Stimulated activated effector memory CD8-positive, alpha-beta T cell treated with anti-CD3 and anti-CD28 coated beads, Interleukin-12 subunit alpha, Interleukin-12 subunit beta, amount 100 ng/mL, for 72 hours (primary cell): ENCODE results near the gene VSX1.

ENCODE experiments used
- ATAC-seq: fragments of 150-1000 bp; cut with Tn5 transposase; 2 replicates; pipeline ENCODE4 v1.10.0; 2021
- DNase-seq, 2 donors: peaks; one replicate each; pipeline ENCODE4 v3.0.0; 2021 to 2022; ENCODE audit warnings: low spot score in 2 of 2
- H3K27ac Mint-ChIP-seq: one replicate; pipeline ENCODE4 v1.8.0; 2022; ENCODE audit warnings: mild to moderate bottlenecking, mixed read lengths
- H3K36me3 Mint-ChIP-seq: one replicate; pipeline ENCODE4 v1.8.0; 2022; ENCODE audit warnings: mild to moderate bottlenecking, mixed read lengths
- H3K4me1 Mint-ChIP-seq: one replicate; pipeline ENCODE4 v1.8.0; 2022; ENCODE audit warnings: mixed read lengths
- H3K4me3 Mint-ChIP-seq: one replicate; pipeline ENCODE4 v1.8.0; 2022; ENCODE audit warnings: mild to moderate bottlenecking, mixed read lengths
- H3K9me3 Mint-ChIP-seq: one replicate; pipeline ENCODE4 v1.8.0; 2022; ENCODE audit warnings: mixed read lengths

The VSX1 gene

DNA sequence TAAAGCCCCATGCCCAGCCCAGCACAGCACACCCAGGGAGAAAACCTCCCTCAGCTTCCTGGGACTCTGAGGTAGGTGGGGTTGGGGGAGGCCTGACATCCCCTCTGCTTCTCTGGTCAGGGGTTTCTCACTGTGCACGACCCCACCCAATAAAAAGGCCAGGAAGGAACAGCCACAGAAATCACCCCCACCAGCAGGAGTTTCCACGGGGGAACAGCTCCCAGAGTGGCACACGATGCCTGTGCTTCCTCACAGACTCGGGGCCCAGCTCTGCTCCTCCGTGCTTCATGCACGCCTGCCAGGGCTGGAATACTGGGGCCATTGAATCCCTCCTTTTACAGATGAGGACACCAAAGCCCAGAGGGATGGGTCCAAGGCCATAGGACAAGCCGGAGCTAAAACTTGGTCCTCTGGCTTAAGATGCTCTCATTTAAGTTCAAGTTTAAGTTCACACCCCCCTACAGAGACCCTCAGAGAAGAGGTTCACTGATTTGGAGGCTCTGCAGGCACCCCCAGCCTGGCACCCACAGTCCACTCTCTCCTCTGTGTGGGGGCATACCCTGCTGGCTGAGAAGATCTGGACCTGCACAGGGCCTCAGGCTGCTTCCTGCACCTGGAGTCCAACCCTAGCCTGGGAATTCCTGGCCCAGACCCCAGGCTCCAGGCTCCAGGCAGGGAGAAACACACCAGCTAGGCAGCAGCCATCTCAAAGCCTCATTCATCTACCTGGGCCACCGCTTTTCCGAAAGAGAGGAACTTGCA is 38.3 kb downstream of the VSX1 start:
- DNase-seq: no peak
- no peak for ATAC-seq
- H3K36me3 Mint-ChIP-seq: no peaks in the 10 kb centered on the region
- H3K9me3 Mint-ChIP-seq: no peaks in the 10 kb centered on the region
- H3K27ac Mint-ChIP-seq: peak overlapping the region; percentile 98
- peak overlapping the region; percentile 51 for H3K4me3 Mint-ChIP-seq
- H3K4me1 Mint-ChIP-seq: peaks cover 37% of the 10 kb centered on the region

DNA sequence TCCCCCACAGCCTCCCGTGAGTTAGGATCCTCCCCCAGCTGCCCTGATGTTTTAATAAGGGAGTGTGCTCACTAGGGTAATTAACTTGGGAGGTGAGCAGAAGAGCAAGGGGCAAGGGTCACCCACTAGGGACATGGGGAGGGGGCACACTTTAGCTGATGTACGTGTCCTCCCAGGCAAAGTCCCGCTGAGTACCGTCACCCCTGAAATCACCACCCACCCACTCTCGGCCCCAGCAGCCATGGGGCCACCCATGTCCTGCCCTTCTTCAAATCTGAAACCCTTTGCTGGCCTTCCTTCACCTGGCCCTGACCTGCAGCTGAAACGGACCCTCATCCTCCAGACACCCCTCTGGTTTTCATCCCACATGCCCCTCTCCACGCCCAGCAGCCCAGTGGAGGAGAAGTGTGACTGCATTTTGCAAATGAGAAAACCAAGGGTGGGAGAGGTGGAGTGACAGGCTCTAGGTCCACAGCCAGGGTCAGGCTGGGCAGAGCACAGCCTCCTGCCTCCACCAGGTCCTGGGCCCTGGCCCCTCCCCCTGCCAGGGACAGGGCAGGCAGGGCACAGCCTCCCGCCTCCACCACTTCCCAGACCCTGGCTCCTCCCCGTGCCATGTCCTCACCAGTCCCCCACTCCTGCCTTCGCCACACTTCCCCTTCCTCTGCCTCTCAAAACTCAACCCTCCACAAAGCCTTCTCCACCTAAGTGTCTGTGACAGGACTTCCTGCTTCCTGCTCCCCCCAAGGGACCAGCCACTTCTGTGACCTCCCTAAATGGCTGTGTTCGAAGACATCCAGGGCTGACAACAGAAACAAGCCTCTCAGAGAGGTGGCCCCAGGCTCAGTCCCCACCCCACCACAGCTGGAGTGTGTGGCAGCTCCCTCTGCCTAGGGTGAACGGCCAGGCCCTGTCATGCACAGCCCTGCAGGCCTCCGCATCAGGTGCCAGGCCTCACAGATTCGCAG is 39.1 kb downstream of the VSX1 start:
- Mint-ChIP-seq H3K27ac (peak overlapping the region; percentile 98), H3K9me3 (no peaks in the 10 kb centered on the region), H3K4me1 (peaks cover 45% of the 10 kb centered on the region), H3K4me3 (peak overlapping the region; percentile 51), H3K36me3 (no peaks in the 10 kb centered on the region)
- peak; percentile 16 to 65 for DNase-seq
- ATAC-seq: peak; percentile 73

GRCh38 chr20:25041813-25042530 is 40.0 kb downstream of the VSX1 start:
- Mint-ChIP-seq H3K4me1 (peaks cover 54% of the 10 kb centered on the region), H3K4me3 (no peak overlapping the region), H3K36me3 (peaks cover 2% of the 10 kb centered on the region), H3K27ac (peak overlapping the region; percentile 98), H3K9me3 (no peaks in the 10 kb centered on the region)
- DNase-seq (no peak), ATAC-seq (no peak)

- Mint-ChIP-seq H3K27ac (peak overlapping the region; percentile 86), H3K36me3 (peaks cover 7% of the 10 kb centered on the region), H3K9me3 (no peaks in the 10 kb centered on the region), H3K4me1 (peaks cover 66% of the 10 kb centered on the region), H3K4me3 (no peak overlapping the region)
- DNase-seq (no peak), ATAC-seq (no peak)
Observed at GRCh38 chr20:25040438-25040831, 41.5 kb downstream of the VSX1 start.

DNA sequence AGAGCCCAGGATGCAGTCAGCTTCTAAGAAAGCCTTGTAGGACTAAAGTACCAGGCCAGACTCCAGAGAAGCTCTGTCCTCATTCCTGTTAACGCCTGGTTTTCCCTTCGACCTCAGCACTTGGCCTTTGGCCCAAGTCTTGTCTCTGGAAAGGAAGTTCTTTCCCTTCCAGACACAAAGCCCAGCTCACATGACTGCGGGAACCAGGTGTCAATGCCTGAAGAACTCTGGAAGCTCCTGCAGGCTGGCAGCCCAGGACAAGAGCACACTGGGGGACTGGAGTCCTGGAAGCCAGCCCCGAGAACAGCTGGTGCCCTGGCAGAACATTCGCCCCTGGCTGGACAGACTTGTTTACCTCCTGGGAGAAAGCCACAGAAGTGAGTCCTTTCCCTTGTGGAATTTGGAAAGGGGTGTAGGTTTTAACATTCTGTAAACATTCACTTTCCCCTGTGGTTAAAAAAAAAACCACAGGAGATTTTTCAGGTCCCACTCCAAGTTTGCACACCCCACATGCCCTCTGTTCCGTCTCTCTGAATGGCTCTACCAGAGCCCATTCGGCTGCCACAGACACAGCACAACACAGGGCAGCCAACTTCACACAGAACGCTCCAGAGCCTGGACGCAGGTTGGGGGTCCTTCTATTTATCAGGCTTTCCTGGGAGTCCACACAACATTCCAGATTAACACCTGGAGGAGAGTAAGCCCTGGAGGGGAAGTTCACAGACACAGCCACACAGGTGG is 42.1 kb downstream of the VSX1 start:
- ATAC-seq (no peak), DNase-seq (no peak)
- Mint-ChIP-seq H3K4me1 (peaks cover 65% of the 10 kb centered on the region), H3K4me3 (no peak overlapping the region), H3K27ac (peak overlapping the region; percentile 86), H3K9me3 (no peaks in the 10 kb centered on the region), H3K36me3 (peaks cover 7% of the 10 kb centered on the region)

GRCh38 chr20:25038591-25039015 is 43.3 kb downstream of the VSX1 start:
- H3K4me1 Mint-ChIP-seq: peaks cover 70% of the 10 kb centered on the region
- peaks cover 7% of the 10 kb centered on the region for H3K36me3 Mint-ChIP-seq
- ATAC-seq: no peak
- H3K9me3 Mint-ChIP-seq: no peaks in the 10 kb centered on the region
- peak overlapping the region; percentile 86 for H3K27ac Mint-ChIP-seq
- DNase-seq: no peak
- no peak overlapping the region for H3K4me3 Mint-ChIP-seq

DNA sequence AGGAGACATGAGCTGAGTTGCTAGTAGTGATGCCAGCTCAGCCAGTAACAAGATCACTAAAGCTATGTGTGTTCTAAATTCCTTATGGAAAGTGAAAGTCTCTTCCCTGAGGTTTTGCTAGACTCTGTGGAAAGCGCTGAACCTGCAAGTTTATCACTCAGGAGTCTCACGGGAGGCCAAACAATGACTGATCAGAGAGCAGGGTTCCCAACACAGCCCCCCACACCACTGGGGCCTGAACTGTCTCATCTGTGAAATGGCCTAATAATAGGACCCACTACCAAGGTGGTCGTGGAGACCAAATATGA is 43.9 kb downstream of the VSX1 start:
- ATAC-seq (no peak), DNase-seq (no peak)
- H3K4me1 Mint-ChIP-seq: peaks cover 64% of the 10 kb centered on the region
- no peaks in the 10 kb centered on the region for H3K9me3 Mint-ChIP-seq
- H3K4me3 Mint-ChIP-seq: no peak overlapping the region
- peaks cover 7% of the 10 kb centered on the region for H3K36me3 Mint-ChIP-seq
- peak overlapping the region; percentile 86 for H3K27ac Mint-ChIP-seq

GRCh38 chr20:25037288-25038102 is 44.4 kb downstream of the VSX1 start:
- Mint-ChIP-seq H3K27ac (peak overlapping the region; percentile 86), H3K4me3 (no peak overlapping the region), H3K36me3 (peaks cover 7% of the 10 kb centered on the region), H3K9me3 (no peaks in the 10 kb centered on the region), H3K4me1 (peaks cover 59% of the 10 kb centered on the region)
- DNase-seq (no peak), ATAC-seq (peak; percentile 48)

DNA sequence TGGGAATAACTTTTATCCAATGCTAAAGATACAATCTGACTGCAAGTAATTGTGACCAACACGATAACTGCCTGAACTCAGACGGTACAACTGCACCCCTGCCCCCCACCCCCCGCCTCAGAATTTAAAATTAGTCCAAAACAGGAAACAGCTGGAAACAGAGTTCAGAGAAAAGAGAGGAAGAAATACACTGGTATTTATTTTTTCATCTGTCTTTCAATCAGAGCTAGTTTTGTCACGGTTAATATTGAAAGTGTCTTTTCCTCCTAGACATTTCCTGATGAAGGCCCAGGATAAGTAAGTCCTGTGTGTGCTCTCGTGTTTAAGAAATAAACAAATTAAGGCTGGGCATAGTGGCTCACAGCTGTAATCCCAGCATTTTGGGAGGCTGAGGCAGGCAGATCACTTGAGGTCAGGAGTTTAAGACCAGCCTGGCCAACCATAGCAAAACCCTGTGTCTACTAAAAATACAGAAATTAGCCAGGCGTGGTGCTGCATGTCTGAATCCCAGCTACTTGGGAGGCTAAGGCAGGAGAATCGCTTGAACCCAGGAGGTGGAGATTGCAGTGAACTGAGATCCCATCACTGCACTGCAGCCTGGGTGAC is 45.5 kb downstream of the VSX1 start:
- DNase-seq (no peak), ATAC-seq (no peak)
- Mint-ChIP-seq H3K9me3 (no peaks in the 10 kb centered on the region), H3K4me3 (peak overlapping the region; percentile 29), H3K27ac (peak overlapping the region; percentile 86), H3K4me1 (peaks cover 55% of the 10 kb centered on the region), H3K36me3 (peaks cover 7% of the 10 kb centered on the region)

DNA sequence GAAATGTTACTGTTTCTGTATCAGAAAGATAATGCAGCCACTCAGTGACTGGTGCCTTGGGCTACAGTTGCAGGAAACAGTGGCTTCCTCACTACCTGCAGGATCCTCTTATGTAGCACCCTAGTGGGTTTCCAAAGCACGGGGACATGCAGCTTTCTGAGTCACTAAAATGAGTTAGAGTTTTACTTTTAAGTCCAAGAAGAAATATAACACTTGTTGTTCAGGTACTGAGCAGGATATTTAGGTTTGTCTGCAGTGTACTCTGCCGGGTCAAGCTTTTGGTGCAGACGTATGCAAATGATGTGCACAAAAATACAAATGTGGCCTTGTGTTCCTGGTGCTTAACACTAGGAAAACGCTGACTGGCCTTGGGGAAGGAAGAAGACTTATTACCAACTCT is 46.0 kb downstream of the VSX1 start:
- DNase-seq: no peak
- Mint-ChIP-seq H3K27ac (peak overlapping the region; percentile 86), H3K4me3 (peak overlapping the region; percentile 29), H3K36me3 (peaks cover 7% of the 10 kb centered on the region), H3K4me1 (peaks cover 56% of the 10 kb centered on the region), H3K9me3 (no peaks in the 10 kb centered on the region)
- ATAC-seq: peak; percentile 67

- Mint-ChIP-seq H3K9me3 (no peaks in the 10 kb centered on the region), H3K27ac (no peak overlapping the region), H3K4me1 (peaks cover 60% of the 10 kb centered on the region), H3K4me3 (no peak overlapping the region), H3K36me3 (peaks cover 14% of the 10 kb centered on the region)
- DNase-seq: no peak
- ATAC-seq: no peak
Observed at GRCh38 chr20:25033924-25034300, 48.0 kb downstream of the VSX1 start.

DNA sequence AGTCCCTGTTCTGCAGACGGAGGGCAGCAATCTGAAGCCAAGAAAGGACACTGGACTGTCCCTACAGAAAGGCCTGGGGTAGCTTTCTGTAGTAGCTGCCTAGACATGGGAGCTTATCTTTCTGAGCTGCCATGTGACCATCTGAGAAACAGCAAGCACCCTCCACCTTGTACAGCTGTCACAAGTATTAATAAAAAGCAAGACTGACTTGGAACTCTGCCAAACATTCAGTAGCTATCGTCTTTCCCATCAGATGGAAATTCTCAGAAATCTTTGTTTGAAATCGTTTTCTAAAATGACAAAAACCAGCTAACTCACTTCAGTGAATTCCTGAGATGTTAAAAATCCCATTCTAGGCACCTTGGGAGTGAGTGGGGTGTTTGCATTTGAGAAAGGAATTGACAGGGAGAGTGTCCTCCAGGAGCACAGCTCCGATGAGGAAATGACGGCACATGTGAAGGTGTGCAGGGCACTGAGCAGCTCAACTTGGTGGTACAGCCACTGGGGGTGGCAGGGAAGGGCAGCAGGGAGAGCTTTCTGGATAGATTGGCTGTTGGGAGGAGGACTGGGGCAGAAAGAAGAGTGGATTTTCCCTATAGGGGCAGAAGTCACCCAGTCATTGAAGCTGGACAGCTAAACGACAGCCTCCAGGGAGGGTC is 48.5 kb downstream of the VSX1 start:
- H3K27ac Mint-ChIP-seq: no peak overlapping the region
- ATAC-seq (no peak), DNase-seq (no peak)
- peaks cover 55% of the 10 kb centered on the region for H3K4me1 Mint-ChIP-seq
- H3K9me3 Mint-ChIP-seq: no peaks in the 10 kb centered on the region
- no peak overlapping the region for H3K4me3 Mint-ChIP-seq
- H3K36me3 Mint-ChIP-seq: peaks cover 19% of the 10 kb centered on the region

DNA sequence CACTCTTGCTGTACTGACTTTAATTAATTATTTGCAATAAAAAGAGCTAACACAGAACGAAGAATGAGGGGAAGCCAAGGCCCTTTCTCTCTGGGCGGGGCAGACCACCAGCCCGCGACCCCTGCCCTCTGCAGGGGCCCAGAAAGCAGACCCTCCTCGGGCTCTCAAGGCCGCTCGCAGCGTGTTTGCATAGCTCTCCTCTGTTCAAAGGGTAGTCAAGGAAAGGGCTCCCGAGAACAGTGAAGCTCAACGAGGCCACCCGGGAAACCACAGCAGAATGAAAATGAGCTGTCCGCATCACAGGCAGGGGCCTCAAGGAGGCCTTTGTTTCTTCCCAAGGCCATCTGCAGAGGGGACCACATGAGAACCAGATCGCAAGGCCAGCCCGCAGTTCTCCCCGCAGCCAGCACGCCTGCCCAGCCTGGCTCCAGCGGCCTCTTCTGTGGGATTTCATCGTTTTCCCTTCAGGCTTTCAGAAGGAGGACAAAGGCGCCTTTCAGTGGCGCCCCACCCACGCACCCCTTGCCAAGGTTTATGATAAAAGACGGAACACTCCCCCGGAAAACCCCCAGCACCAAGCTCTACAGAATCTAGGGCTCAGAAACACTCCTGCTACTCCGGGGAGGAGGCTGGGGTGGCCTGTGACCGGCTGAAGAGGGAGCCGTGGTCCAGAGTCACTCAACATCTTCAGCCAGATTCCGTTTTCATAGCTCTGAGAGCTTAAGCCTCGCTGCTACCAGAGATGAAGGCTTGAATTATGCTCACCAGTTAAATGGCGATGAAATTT is 49.3 kb downstream of the VSX1 start:
- Mint-ChIP-seq H3K4me3 (no peak overlapping the region), H3K4me1 (peaks cover 48% of the 10 kb centered on the region), H3K27ac (no peak overlapping the region), H3K36me3 (peaks cover 23% of the 10 kb centered on the region), H3K9me3 (no peaks in the 10 kb centered on the region)
- ATAC-seq: no peak
- DNase-seq: no peak
